ENCODE measurements around the gene RMI1.

RMI1 gene

DNA sequence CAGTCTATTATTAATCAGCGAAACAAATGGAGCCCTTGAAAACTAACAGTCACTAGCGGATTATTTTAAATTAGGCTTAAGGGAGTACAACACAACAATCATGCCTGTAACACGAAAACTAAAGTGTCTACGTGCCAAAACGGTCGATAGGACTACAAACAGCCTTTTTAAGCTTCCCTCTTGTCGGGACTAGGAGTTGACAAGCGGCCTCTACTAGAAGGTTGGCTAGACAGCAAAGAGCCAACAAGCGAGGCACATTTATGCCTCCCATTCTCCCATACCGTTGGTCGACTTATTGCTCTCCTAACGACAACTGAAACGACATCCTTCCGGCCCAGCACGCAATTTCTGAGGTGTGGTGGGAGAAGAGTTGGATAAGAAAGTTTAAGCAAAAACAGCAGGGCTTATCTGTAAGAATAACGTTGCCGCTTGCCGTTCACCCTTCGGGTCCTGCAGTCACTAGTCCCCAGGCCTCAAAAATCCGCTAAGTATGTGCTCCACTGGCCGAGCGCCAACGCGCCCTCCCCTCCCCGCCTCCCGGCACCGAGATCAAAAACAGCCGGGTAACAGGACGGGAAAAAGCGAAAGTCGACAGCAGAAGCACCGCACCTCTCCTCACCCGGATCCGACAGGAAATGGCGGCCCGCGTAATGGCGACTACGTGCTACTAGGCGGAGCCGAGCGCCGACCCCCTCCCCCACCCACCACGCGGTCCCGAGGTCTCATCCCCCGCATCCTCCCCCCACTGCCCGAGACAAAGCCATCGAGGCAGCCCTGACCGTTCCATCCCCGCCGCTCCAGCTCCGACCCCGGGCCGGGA is 1.4 kb upstream of the RMI1 start:
- peak; percentile 55 for DNase-seq (ENCODE audit: low read depth)
- peak overlapping the region; percentile 67 for H3K4me3 ChIP-seq (ENCODE audit: low read depth, low read length)
- TF ChIP-seq, protein P1, sequence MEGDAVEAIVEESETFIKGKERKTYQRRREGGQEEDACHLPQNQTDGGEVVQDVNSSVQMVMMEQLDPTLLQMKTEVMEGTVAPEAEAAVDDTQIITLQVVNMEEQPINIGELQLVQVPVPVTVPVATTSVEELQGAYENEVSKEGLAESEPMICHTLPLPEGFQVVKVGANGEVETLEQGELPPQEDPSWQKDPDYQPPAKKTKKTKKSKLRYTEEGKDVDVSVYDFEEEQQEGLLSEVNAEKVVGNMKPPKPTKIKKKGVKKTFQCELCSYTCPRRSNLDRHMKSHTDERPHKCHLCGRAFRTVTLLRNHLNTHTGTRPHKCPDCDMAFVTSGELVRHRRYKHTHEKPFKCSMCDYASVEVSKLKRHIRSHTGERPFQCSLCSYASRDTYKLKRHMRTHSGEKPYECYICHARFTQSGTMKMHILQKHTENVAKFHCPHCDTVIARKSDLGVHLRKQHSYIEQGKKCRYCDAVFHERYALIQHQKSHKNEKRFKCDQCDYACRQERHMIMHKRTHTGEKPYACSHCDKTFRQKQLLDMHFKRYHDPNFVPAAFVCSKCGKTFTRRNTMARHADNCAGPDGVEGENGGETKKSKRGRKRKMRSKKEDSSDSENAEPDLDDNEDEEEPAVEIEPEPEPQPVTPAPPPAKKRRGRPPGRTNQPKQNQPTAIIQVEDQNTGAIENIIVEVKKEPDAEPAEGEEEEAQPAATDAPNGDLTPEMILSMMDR (IDR thresholded peaks at IDR 0.05; ENCODE audit: low read depth, low read length, missing control alignments) = no peak

DNA sequence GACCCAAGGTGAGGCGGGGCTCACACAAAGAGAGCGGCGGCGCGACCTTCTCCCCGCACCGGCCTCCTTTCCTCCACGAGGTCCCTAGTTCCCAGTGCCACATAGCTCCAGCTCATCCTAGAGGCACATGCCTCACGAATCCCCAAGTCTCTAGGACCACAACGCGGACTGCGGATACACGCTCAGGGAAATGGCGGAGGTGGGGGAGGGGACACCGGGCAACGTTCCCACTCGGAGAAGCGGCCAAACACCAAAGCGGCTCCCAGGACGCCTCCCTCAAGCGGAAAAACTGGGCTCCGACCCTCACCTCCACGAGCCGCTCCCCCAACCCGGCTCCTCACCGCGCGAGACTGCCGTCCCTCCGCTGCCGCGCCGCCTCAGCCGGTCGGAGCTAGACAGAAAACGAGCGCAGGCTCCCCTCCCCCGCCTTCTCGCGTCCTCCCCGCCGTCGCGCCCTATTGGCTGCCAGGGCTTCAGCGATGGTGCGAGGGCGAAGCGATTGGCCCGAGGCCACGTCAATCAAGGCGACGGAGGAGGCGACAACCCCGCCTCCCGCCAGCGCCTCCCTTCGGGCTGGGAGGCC is 702 bp upstream of the RMI1 start, which contains the start of gene HNRNPK:
Gene HNRNPK, minus strand, starts transcription at position 404 of the 583 bp plus-strand sequence. CDS start 1,963 bp downstream, outside the sequence.
- peak; percentile 95 for DNase-seq (ENCODE audit: low read depth)
- H3K4me3 ChIP-seq (ENCODE audit: low read depth, low read length) = peak within 1 kb of the TSS; percentile 67
- TF ChIP-seq, protein P1 (IDR thresholded peaks at IDR 0.05; ENCODE audit: low read depth, low read length, missing control alignments) = no peak

DNA sequence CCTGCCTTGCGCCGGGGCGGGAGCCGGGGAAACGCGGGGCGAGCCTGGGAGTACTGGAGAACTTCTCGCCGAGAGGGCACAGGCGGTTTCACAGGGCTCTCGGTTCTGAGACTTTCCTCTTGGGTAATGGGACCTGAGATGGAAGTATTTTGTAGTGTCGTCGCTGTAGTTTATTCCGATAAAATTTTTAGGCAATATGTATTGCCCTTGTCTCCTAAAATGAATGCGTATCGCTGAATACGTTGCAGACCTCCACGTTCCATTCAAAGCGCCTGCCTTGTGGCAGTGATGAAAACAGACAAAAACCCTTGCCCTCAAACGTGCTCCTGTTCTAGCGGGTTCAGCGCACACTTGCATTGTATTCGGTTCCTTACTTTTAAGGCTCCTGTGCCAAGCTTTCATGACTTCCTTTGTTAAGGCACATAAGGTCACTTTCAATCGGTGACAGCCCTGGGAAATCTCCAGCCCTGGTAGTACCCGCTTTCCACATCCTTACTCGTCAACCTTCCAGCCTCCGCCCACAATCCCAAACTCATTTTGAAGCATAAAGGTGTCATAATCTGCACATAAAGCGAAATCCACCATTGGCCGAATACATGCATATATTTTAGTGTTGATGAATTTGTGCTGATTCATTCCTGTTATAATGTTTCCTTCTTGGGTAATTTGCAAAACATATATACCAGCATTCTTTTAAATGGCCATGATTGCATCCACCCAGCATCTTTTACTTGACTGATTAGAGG is 694 bp downstream of the RMI1 start:
- peak overlapping the region; percentile 67 for H3K4me3 ChIP-seq (ENCODE audit: low read depth, low read length)
- DNase-seq (ENCODE audit: low read depth) = no peak
- TF ChIP-seq, protein P1 (IDR thresholded peaks at IDR 0.05; ENCODE audit: low read depth, low read length, missing control alignments) = no peak

DNA sequence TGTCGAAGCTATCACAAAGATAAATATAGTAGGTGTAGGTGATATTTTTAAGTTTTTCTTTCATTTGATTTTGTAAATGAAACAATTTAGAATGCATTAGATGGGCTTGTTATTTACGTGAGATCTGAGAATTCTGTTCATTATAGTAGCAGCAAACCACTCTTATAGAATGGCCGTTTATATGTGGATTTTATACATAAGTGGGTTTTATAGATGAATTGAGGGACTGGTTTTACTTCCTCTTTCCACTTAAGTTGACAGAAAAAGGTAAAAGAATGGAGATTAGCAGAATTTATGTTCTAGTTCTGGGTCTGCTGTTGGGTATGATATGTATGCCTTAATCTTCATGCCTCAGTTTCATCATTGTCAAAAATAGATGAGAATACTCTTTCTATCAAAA is 5.6 kb downstream of the RMI1 start:
- TF ChIP-seq, protein P1 (IDR thresholded peaks at IDR 0.05; ENCODE audit: low read depth, low read length, missing control alignments) = no peak
- DNase-seq (ENCODE audit: low read depth) = no peak
- no peak overlapping the region for H3K4me3 ChIP-seq (ENCODE audit: low read depth, low read length)

DNA sequence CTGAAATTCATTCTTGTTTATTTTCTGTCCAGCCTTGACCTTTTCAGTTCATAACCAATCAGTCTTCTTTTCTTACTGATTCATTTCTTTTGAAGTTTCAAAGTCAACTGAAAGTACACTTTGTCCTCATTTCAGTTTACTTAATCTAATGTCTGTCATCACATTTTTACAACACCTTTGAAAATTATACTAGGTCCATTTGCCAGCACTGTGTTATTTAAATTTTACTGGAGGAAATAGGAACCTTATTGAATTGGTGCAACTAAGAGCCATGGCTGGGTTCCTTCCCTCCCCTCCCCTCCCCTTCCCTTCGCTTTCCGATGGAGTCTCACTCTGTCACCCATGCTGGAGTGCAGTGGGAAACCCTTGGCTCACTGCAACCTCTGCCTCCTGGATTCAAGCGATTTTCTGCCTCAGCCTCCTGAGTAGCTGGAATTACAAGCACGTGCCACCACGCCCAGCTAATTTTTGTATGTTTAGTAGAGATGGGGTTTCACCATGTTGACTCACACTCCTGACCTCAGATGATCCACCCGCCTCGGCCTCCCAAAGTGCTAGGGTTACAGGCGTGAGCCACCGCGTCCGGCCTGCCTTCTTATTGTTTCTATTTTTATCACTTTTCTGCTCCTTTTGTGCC is 6.3 kb downstream of the RMI1 start:
- TF ChIP-seq, protein P1 (IDR thresholded peaks at IDR 0.05; ENCODE audit: low read depth, low read length, missing control alignments) = no peak
- no peak for DNase-seq (ENCODE audit: low read depth)
- H3K4me3 ChIP-seq (ENCODE audit: low read depth, low read length) = no peak overlapping the region

DNA sequence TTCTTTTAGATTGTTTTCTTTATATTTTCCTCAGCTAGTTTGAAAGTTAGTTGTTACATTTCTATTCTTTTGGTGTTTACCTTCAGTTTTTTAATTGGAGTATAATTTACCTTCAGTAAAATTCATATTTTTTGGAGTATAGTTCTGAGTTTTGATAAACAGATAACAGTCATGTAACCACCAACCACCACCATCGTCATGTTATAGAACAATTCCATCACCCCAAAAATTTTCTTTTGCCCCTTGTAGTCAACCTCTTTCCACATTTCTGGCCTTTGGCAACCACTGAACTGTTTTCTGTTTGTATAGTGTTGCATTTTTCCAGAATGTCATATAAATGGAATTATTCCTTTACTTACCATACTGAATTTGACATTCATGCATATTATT is 6.8 kb downstream of the RMI1 start:
- H3K4me3 ChIP-seq (ENCODE audit: low read depth, low read length) = no peak overlapping the region
- TF ChIP-seq, protein P1 (IDR thresholded peaks at IDR 0.05; ENCODE audit: low read depth, low read length, missing control alignments) = no peak
- no peak for DNase-seq (ENCODE audit: low read depth)

Measured in GM12864 (cell line).